Measurements from ENCODE around the gene PLEKHA5.

The PLEKHA5 gene

DNA sequence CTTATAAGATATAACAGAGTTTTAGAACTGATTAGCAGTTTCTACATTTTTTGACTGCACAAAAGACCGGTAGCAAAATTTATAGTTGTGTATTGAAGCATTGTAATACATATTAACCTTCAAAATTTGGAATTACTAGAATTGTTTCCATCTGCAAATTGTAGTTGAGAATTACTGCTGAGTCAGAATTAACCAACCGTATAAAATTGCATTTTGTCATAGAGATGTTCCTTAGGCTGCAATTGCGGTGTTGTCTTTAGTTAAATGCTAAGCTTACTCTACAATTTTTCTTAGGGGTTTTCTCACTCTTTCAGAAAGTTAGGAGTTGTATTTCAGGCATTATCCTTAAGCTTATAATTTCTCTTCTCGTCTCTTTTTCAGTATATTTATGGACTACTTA, 132.2 kb downstream of the PLEKHA5 start:
- no peak for TF ChIP-seq CTCF (IDR thresholded peaks at IDR 0.05; ENCODE audit: borderline replicate concordance, control extremely low read depth, extremely low read depth, insufficient read depth, missing control alignments)
- DNase-seq (ENCODE audit: low spot score): no peak
- in situ Hi-C loops (cut with MboI; ENCODE audit: low sequenced_read_pairs, unreplicated experiment): no loop called here

- in situ Hi-C loops (cut with MboI; ENCODE audit: low sequenced_read_pairs, unreplicated experiment): no loop called here
- no peak for DNase-seq (ENCODE audit: low spot score)
- no peak for TF ChIP-seq CTCF (IDR thresholded peaks at IDR 0.05; ENCODE audit: borderline replicate concordance, control extremely low read depth, extremely low read depth, insufficient read depth, missing control alignments)
Observed at GRCh38 chr12:19263672-19264071, 134.1 kb downstream of the PLEKHA5 start.

GRCh38 chr12:19273482-19274330, 144.2 kb downstream of the PLEKHA5 start:
- no peak for TF ChIP-seq CTCF (IDR thresholded peaks at IDR 0.05; ENCODE audit: borderline replicate concordance, control extremely low read depth, extremely low read depth, insufficient read depth, missing control alignments)
- in situ Hi-C loops (cut with MboI; ENCODE audit: low sequenced_read_pairs, unreplicated experiment): no loop called here
- no peak for DNase-seq (ENCODE audit: low spot score)

DNA sequence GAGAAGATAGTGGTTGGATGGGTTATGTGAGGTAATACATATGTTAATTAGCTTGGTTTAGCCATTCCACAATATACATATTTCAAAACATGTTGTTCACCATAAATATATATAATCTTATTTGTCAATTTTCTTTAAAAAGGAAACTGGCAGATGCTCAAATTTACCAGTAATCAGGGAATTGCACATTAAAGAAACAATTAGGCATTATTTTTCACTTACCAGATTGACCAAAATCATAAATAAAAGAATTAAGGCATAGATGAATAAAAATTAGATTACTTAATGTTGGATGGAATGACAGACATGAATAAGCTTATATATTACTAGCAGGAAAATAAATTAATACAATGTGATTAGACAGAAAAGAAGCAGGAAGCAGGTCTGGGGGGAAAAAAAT, 147.2 kb downstream of the PLEKHA5 start:
- no peak for TF ChIP-seq CTCF (IDR thresholded peaks at IDR 0.05; ENCODE audit: borderline replicate concordance, control extremely low read depth, extremely low read depth, insufficient read depth, missing control alignments)
- in situ Hi-C loops (cut with MboI; ENCODE audit: low sequenced_read_pairs, unreplicated experiment): no loop called here
- no peak for DNase-seq (ENCODE audit: low spot score)

DNA sequence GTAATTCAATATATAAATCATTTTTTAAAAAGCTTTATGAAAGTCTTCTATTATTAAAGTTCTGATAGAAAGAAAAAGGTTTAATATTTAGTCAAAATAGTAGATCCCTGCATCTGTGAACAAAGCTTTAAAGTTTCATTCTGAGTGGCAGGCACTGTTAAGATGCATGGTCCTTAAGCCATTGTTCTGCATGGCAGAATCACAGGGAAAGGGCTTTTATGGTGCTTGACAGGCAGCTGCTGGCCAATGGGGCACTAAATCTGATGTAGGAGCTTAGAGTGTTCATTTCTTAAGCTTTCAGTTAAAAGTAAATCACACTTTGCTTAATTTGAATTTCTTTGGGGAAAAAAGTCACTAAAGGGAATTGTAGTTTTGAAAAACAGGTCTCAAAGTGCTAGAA, 148.2 kb downstream of the PLEKHA5 start:
- in situ Hi-C loops (cut with MboI; ENCODE audit: low sequenced_read_pairs, unreplicated experiment): no loop called here
- no peak for TF ChIP-seq CTCF (IDR thresholded peaks at IDR 0.05; ENCODE audit: borderline replicate concordance, control extremely low read depth, extremely low read depth, insufficient read depth, missing control alignments)
- DNase-seq (ENCODE audit: low spot score): no peak

DNA sequence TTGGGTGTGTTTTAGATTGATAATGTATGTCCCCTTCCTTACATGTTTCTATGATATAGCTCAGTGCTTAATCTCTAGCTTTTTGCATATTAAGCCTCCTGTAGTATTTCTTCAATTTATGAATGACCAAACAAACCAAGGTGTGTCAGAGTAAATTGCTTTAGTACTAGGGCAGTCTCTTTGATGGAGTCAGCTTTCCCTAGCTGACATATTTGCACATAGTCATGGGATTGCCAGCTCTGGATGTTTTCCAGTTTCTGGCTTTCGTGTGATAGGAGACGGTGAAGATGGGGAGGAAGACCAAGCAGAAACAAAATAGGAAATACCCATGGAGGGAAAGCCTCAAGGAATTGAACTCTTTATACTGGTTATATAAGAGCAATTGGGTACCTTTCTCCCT, 148.9 kb downstream of the PLEKHA5 start:
- in situ Hi-C loops (cut with MboI; ENCODE audit: low sequenced_read_pairs, unreplicated experiment): no loop called here
- no peak for TF ChIP-seq CTCF (IDR thresholded peaks at IDR 0.05; ENCODE audit: borderline replicate concordance, control extremely low read depth, extremely low read depth, insufficient read depth, missing control alignments)
- no peak for DNase-seq (ENCODE audit: low spot score)
